ENCODE data around the gene FSD2. TPM values are rescaled to one million over a fixed set of nuclear protein-coding genes. Genes with fewer than 3 reads are reported as not detected.

FSD2 gene
- total and polyA plus RNA-seq, 9 of the 15 experiments (the other 6 are each of a cell fraction or from before 2014, with no cell fraction given): 0.01 to 0.06 TPM; not detected in 7

GRCh38 chr15:82849556-82850512 is 44.0 kb upstream of the FSD2 start (continued):
- TF ChIP-seq TEAD1 (CRISPR knock-in tag; IDR thresholded peaks at IDR 0.05) (peak in 1 of 2 experiments; percentile 92; a peak in 2 of 4 replicates), KLF16 (IDR thresholded peaks at IDR 0.05) (peak; percentile 90), RBM22 (IDR thresholded peaks at IDR 0.05; ENCODE audit: low read depth, low read length, poor library complexity, severe bottlenecking) (no peak), E2F4 (CRISPR knock-in tag; IDR thresholded peaks at IDR 0.05; ENCODE audit: low read depth) (no peak), POLR2B (IDR thresholded peaks at IDR 0.05; ENCODE audit: low read depth, partially characterized antibody) (no peak), STAT5A (IDR thresholded peaks at IDR 0.05; ENCODE audit: borderline replicate concordance, low read length) (peak; percentile 89), ATF3 (IDR thresholded peaks at IDR 0.05) (no peak; the same call in 1 of the 2 replicates), ATF3 (CRISPR knock-in tag; conservative IDR thresholded peaks at IDR 0.05) (no peak), EP400 (IDR thresholded peaks at IDR 0.05) (peak; percentile 58), MTA3 (IDR thresholded peaks at IDR 0.05; ENCODE audit: borderline replicate concordance) (peak; percentile 85), TCF7 (IDR thresholded peaks at IDR 0.05; ENCODE audit: borderline replicate concordance) (peak; percentile 70; the same call in 1 of the 2 replicates), E2F1 (CRISPR knock-in tag; IDR thresholded peaks at IDR 0.05) (no peak), HBP1 (CRISPR knock-in tag; IDR thresholded peaks at IDR 0.05) (no peak), ZNF699 (CRISPR knock-in tag; IDR thresholded peaks at IDR 0.05; ENCODE audit: insufficient replicate concordance) (no peak), PHF20 (IDR thresholded peaks at IDR 0.05; ENCODE audit: partially characterized antibody) (peak; percentile 52), KDM1A (IDR thresholded peaks at IDR 0.05) (peak; percentile 47 to 78), YY1 (IDR thresholded peaks at IDR 0.05; ENCODE audit: borderline replicate concordance in 1 of 3, control insufficient read depth in 1 of 3, extremely low read depth in 1 of 3, insufficient read depth in 3 of 3, insufficient read length in 1 of 3, insufficient replicate concordance in 2 of 3, low read depth in 1 of 3, low read length in 2 of 3) (peak in 1 of 3 experiments; percentile 70), KLF6 (CRISPR knock-in tag; IDR thresholded peaks at IDR 0.05; ENCODE audit: borderline replicate concordance) (no peak), THRA (IDR thresholded peaks at IDR 0.05) (no peak), PHB (CRISPR knock-in tag; IDR thresholded peaks at IDR 0.05) (no peak)
